MM.1S (cell line): ENCODE measurements around the gene FOXP1.

Experiments
- DNase-seq: peaks from one replicate; pipeline ENCODE4 v3.0.0-alpha.2; 2015
- H2AFZ ChIP-seq: fragments of 300-600 bp; sonication (generic); 2 replicates; pipeline ENCODE4 v1.6.0; 2016; ENCODE audit warnings: antibody characterized with exemption, low read length
- H3F3A ChIP-seq: fragments of 300-600 bp; sonication (generic); 2 replicates; pipeline ENCODE4 v1.6.1; 2016; ENCODE audit warnings: mild to moderate bottlenecking, antibody characterized with exemption, low read length, moderate library complexity, mixed read lengths; ENCODE audit not compliant: insufficient read depth
- H3K27ac ChIP-seq: fragments of 300-600 bp; sonication (generic); 2 replicates; pipeline ENCODE4 v1.5.1; 2016; ENCODE audit warnings: mild to moderate bottlenecking, low read length
- H3K27me3 ChIP-seq: fragments of 300-600 bp; sonication (generic); replicated peaks from 2 replicates; pipeline ENCODE4 v1.6.0; 2016; ENCODE audit warnings: low read length; ENCODE audit not compliant: insufficient read depth
- H3K36me3 ChIP-seq: fragments of 300-600 bp; sonication (generic); replicated peaks from 2 replicates; pipeline ENCODE4 v1.6.1; 2016; ENCODE audit warnings: mild to moderate bottlenecking, low read length, mixed read lengths; ENCODE audit not compliant: insufficient read depth
- H3K4me1 ChIP-seq: fragments of 300-600 bp; sonication (generic); 2 replicates; pipeline ENCODE4 v1.6.1; 2016; ENCODE audit warnings: low read length, mixed read lengths
- H3K4me2 ChIP-seq: fragments of 300-600 bp; sonication (generic); 2 replicates; pipeline ENCODE4 v1.6.0; 2016; ENCODE audit warnings: low read depth, low read length
- H3K4me3 ChIP-seq: fragments of 300-600 bp; sonication (generic); 2 replicates; pipeline ENCODE4 v1.5.1; 2016; ENCODE audit warnings: low read length, mixed read lengths
- H3K79me2 ChIP-seq: fragments of 300-600 bp; sonication (generic); 2 replicates; pipeline ENCODE4 v1.6.1; 2016; ENCODE audit warnings: mixed run types, low read length, mixed read lengths
- H3K9ac ChIP-seq: fragments of 300-600 bp; sonication (generic); 2 replicates; pipeline ENCODE4 v1.6.1; 2016; ENCODE audit warnings: low read length, mixed read lengths
- H3K9me2 ChIP-seq: fragments of 300-600 bp; sonication (generic); replicated peaks from 2 replicates; pipeline ENCODE4 v1.6.1; 2016; ENCODE audit warnings: mild to moderate bottlenecking, low read length, mixed read lengths; ENCODE audit not compliant: insufficient read depth
- H3K9me3 ChIP-seq: fragments of 300-600 bp; sonication (generic); replicated peaks from 2 replicates; pipeline ENCODE4 v1.6.1; 2016; ENCODE audit warnings: mild to moderate bottlenecking, low read length, mixed read lengths; ENCODE audit not compliant: insufficient read depth
- H4K20me1 ChIP-seq: fragments of 300-600 bp; sonication (generic); 2 replicates; pipeline ENCODE4 v1.6.1; 2016; ENCODE audit warnings: mild to moderate bottlenecking, low read length, moderate library complexity, mixed read lengths; ENCODE audit not compliant: insufficient read depth
- CTCF ChIP-seq: fragments of 300-600 bp; sonication (generic); IDR thresholded peaks from 2 replicates; pipeline ENCODE4 v1.5.1; 2016; ENCODE audit warnings: antibody characterized with exemption, low read length, mixed read lengths
- EZH2 ChIP-seq: fragments of 300-600 bp; sonication (generic); optimal IDR thresholded peaks from 2 replicates; pipeline ENCODE3; 2017; ENCODE audit warnings: low read depth, mild to moderate bottlenecking, antibody characterized with exemption, low read length, mixed read lengths
- EZH2phosphoT487 ChIP-seq: fragments of 300-600 bp; sonication (generic); IDR thresholded peaks from 2 replicates; pipeline ENCODE4 v1.6.1; 2018; ENCODE audit warnings: antibody characterized with exemption, low read length

Gene FOXP1

DNA sequence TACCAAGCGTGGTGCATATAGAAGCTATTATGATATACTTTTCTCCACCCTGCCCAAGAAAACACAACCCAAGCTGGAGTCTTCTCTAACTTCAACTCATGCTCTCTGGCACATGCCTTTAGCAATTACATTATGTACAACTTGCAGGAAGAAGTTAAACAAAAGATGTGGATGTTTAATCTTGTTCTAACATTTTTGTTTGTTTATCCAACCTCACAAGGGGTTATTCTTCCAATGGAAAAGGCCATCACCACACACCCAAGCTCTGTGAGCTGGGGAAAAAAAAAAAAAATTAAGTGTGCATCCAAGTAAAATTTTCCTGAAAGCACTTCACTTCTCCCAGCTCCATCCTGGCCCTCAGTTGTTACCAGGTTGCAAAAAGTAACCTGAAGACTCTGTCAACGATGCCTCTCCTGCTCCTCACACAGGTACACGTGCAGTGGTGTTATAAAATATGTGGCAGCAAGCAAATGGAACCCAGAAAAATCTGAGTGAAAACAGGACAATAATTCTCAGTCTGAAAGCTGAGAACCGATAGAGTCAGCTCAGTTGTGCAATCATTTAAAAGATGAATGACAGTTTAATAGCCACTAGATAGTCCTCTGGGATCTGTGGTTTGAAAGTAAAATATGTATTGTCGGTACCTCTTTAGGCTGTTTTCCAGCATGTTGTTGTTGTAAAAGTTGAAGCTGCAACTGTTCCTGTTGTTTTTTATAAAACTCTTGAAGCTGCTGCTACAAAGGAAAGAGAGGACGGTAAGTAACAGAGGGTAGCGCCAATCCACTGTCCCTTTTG is 531.4 kb downstream of the FOXP1 start:
- Histone ChIP-seq H3K36me3 (no peaks in the 10 kb centered on the region), H4K20me1 (no peaks in the 10 kb centered on the region), H3K4me2 (no peak overlapping the region)

DNA sequence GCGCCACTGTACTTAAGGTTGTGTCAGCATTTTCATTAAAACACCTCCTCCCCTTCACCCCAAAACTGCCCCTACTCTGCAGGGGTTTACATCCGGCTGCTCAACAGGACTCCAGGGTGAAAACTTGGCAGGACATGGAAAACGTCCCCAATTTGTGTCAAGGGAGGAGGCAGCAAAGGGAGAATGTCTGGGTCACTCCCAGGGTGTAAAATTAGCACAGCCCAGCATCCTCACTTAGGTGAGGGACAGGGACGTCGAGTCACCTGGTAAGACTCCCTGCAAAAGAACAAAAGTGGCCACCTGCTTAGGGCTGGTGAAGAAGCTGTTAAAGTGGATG is 532.3 kb downstream of the FOXP1 start:
- no peaks in the 10 kb centered on the region for H3K9me2 ChIP-seq
- no peaks in the 10 kb centered on the region for H3K9me3 ChIP-seq
- no peak overlapping the region for H3K4me2 ChIP-seq
- H3K27ac ChIP-seq, result no peak overlapping the region
- H3K79me2 ChIP-seq, result peaks cover 43% of the 10 kb centered on the region
- H3K36me3 ChIP-seq, result no peaks in the 10 kb centered on the region
- no peaks in the 10 kb centered on the region for H3F3A ChIP-seq
- H4K20me1 ChIP-seq, result no peaks in the 10 kb centered on the region
- no peaks in the 10 kb centered on the region for H3K27me3 ChIP-seq
- TF ChIP-seq EZH2phosphoT487, result no peak
- TF ChIP-seq EZH2, result no peak
- TF ChIP-seq CTCF, result no peak
- no peak overlapping the region for H2AFZ ChIP-seq
- H3K9ac ChIP-seq, result no peak overlapping the region
- DNase-seq, result no peak
- H3K4me1 ChIP-seq, result no peaks in the 10 kb centered on the region
- no peak overlapping the region for H3K4me3 ChIP-seq

More for the DNA sequence above, 531.4 kb downstream of the FOXP1 start:
- Histone ChIP-seq H3K9me2 (no peaks in the 10 kb centered on the region), H3K4me1 (no peaks in the 10 kb centered on the region), H3K9me3 (no peaks in the 10 kb centered on the region), H3K27me3 (no peaks in the 10 kb centered on the region), H3K79me2 (peaks cover 52% of the 10 kb centered on the region), H3K27ac (no peak overlapping the region), H3K9ac (no peak overlapping the region), H2AFZ (no peak overlapping the region), H3F3A (no peaks in the 10 kb centered on the region), H3K4me3 (no peak overlapping the region)
- no peak for DNase-seq
- TF ChIP-seq CTCF (no peak), EZH2 (no peak), EZH2phosphoT487 (no peak)

GRCh38 chr3:71050538-71051258 is 532.8 kb downstream of the FOXP1 start:
- no peaks in the 10 kb centered on the region for H3K36me3 ChIP-seq
- no peaks in the 10 kb centered on the region for H3K27me3 ChIP-seq
- H4K20me1 ChIP-seq, result no peaks in the 10 kb centered on the region
- no peak for TF ChIP-seq EZH2phosphoT487
- H3K9me2 ChIP-seq, result no peaks in the 10 kb centered on the region
- H3K27ac ChIP-seq, result no peak overlapping the region
- H3F3A ChIP-seq, result no peaks in the 10 kb centered on the region
- H3K4me1 ChIP-seq, result no peaks in the 10 kb centered on the region
- no peaks in the 10 kb centered on the region for H3K9me3 ChIP-seq
- H3K79me2 ChIP-seq, result peaks cover 38% of the 10 kb centered on the region
- H3K4me3 ChIP-seq, result no peak overlapping the region
- no peak overlapping the region for H3K4me2 ChIP-seq
- no peak overlapping the region for H3K9ac ChIP-seq
- no peak for DNase-seq
- H2AFZ ChIP-seq, result no peak overlapping the region

DNA sequence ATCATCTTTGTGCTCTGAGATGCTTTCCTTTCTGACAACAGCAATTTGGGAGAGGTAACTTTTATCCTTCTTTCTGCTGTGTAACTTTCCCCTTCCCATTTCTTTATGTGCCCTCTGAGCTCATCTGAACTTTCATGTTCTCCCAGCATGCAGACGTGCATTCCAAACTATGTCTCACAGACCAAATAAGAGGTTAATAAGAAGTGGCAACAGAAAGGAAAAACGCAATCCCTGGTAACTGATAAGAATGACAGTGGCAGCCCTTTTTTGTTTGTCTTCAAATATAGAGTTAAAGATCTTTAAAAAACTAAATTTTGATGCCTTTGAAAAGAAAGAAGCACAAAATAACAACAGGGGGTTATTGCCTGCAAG is 533.4 kb downstream of the FOXP1 start:
- TF ChIP-seq EZH2 (no peak), CTCF (no peak), EZH2phosphoT487 (no peak)
- no peaks in the 10 kb centered on the region for H3K27me3 ChIP-seq
- peaks cover 33% of the 10 kb centered on the region for H3K79me2 ChIP-seq
- H3K9me3 ChIP-seq, result no peaks in the 10 kb centered on the region
- H3K4me1 ChIP-seq, result no peaks in the 10 kb centered on the region
- no peak overlapping the region for H3K4me3 ChIP-seq
- H2AFZ ChIP-seq, result no peak overlapping the region
- H3K36me3 ChIP-seq, result no peaks in the 10 kb centered on the region
- no peaks in the 10 kb centered on the region for H3F3A ChIP-seq
- no peak overlapping the region for H3K9ac ChIP-seq
- DNase-seq, result no peak
- H3K27ac ChIP-seq, result no peak overlapping the region
- H3K9me2 ChIP-seq, result no peaks in the 10 kb centered on the region
- no peaks in the 10 kb centered on the region for H4K20me1 ChIP-seq
- H3K4me2 ChIP-seq, result no peak overlapping the region
